Karpas-422 (cell line): ENCODE data around the gene SUMO2. TPM values are rescaled to one million over a fixed set of nuclear protein-coding genes. Genes with fewer than 3 reads are reported as not detected.
"Not testable (repeated sequence)": the region's sequence is repeated elsewhere in the genome, so short reads cannot be mapped to it uniquely, and the experiment has no call there.

Source experiments
- DNase-seq: peaks from one replicate; pipeline ENCODE4 v3.0.0-alpha.2; 2015
- H2AFZ ChIP-seq: fragments of 200-600 bp; sonication (generic); 2 replicates; pipeline ENCODE4 v1.6.1; 2014; ENCODE audit warnings: antibody characterized with exemption, low read length, mixed read lengths
- H3K27ac ChIP-seq: fragments of 200-600 bp; sonication (generic); 2 replicates; pipeline ENCODE4 v1.5.1; 2014; ENCODE audit warnings: mild to moderate bottlenecking, low read length, moderate library complexity
- H3K27me3 ChIP-seq: fragments of 200-600 bp; sonication (generic); 2 replicates; pipeline ENCODE4 v1.6.1; 2014; ENCODE audit warnings: low read length, mixed read lengths
- H3K36me3 ChIP-seq: fragments of 200-600 bp; sonication (generic); 2 replicates; pipeline ENCODE4 v1.6.1; 2014; ENCODE audit warnings: low read length, mixed read lengths; ENCODE audit not compliant: insufficient read depth
- H3K4me1 ChIP-seq: fragments of 200-600 bp; sonication (generic); 2 replicates; pipeline ENCODE4 v1.6.1; 2014; ENCODE audit warnings: mild to moderate bottlenecking, low read length, mixed read lengths
- H3K4me2 ChIP-seq: fragments of 200-600 bp; sonication (generic); 2 replicates; pipeline ENCODE4 v1.6.1; 2014; ENCODE audit warnings: low read length, low read depth, mild to moderate bottlenecking; ENCODE audit not compliant: poor library complexity, severe bottlenecking
- H3K4me3 ChIP-seq: fragments of 200-600 bp; sonication (generic); 2 replicates; pipeline ENCODE4 v1.5.1; 2014; ENCODE audit warnings: mild to moderate bottlenecking, antibody characterized with exemption, low read length, mixed read lengths
- H3K79me2 ChIP-seq: fragments of 200-600 bp; sonication (generic); 2 replicates; pipeline ENCODE4 v1.6.1; 2014; ENCODE audit warnings: mild to moderate bottlenecking, low read length, mixed read lengths
- H3K9ac ChIP-seq: fragments of 200-600 bp; sonication (generic); 2 replicates; pipeline ENCODE4 v1.6.0; 2014; ENCODE audit warnings: low read length
- H3K9me2 ChIP-seq: fragments of 200-600 bp; sonication (generic), shearing (Covaris generic); replicated peaks from 2 replicates; pipeline ENCODE4 v1.6.0; 2014; ENCODE audit warnings: mild to moderate bottlenecking, low read length, moderate library complexity; ENCODE audit not compliant: insufficient read depth
- H3K9me3 ChIP-seq: fragments of 300-700, 200-600 bp; sonication (generic); 2 replicates; pipeline ENCODE4 v1.6.1; 2014; ENCODE audit warnings: low read length, mixed read lengths
- H4K20me1 ChIP-seq: fragments of 200-600 bp; sonication (generic); 2 replicates; pipeline ENCODE4 v1.6.1; 2014; ENCODE audit warnings: mild to moderate bottlenecking, antibody characterized with exemption, low read length, low read depth; ENCODE audit not compliant: insufficient read depth
- total RNA-seq: library from RNA; depleted of rRNA; stranded (reverse); fragments of >200 nt; shearing (Covaris generic); gene quantifications from 2 replicates; pipeline ENCODE4 v1.2.3, GENCODE V29; 2014; ENCODE audit warnings: low replicate concordance

Gene SUMO2
- total RNA-seq, 1 experiment from 2014 or later, result 177 TPM

- not testable (repeated sequence) for H3K36me3 ChIP-seq, H2AFZ ChIP-seq, H3K4me3 ChIP-seq, H3K4me2 ChIP-seq, H3K4me1 ChIP-seq, H3K27ac ChIP-seq, DNase-seq, H3K27me3 ChIP-seq, H3K9me2 ChIP-seq, H4K20me1 ChIP-seq, H3K9ac ChIP-seq, H3K79me2 ChIP-seq, H3K9me3 ChIP-seq
These were observed 24.3 kb downstream of the SUMO2 start for GRCh38 chr17:75158480-75158879.

- Histone ChIP-seq H3K4me2 (peak overlapping the region; percentile 65), H3K36me3 (peaks cover 6% of the 10 kb centered on the region; the same call in 1 of the 2 replicates), H3K79me2 (peaks cover 41% of the 10 kb centered on the region), H3K27me3 (no peaks in the 10 kb centered on the region), H3K4me3 (peak overlapping the region; percentile 50), H2AFZ (peak overlapping the region; percentile 79; the same call in 1 of the 2 replicates), H3K9ac (peak overlapping the region; percentile 50), H3K9me3 (no peaks in the 10 kb centered on the region), H3K4me1 (peaks cover 23% of the 10 kb centered on the region), H4K20me1 (peaks cover 18% of the 10 kb centered on the region; the same call in 1 of the 2 replicates), H3K9me2 (no peaks in the 10 kb centered on the region), H3K27ac (peak overlapping the region; percentile 59)
- DNase-seq, result no peak
These were observed 27.6 kb downstream of the SUMO2 start for GRCh38 chr17:75155191-75155601.

GRCh38 chr17:75154195-75155106 lies 28.3 kb downstream of the SUMO2 start, which contains the start of gene JPT1:
Gene JPT1 (minus strand): TSS chr17:75154512. CDS start chr17:75154397, 115 bp downstream.
- Histone ChIP-seq H3K79me2 (peaks cover 48% of the 10 kb centered on the region), H3K27ac (peak within 1 kb of the TSS; percentile 59), H3K4me3 (peak within 1 kb of the TSS; percentile 90), H3K36me3 (peaks cover 6% of the 10 kb centered on the region; the same call in 1 of the 2 replicates), H3K9me2 (no peaks in the 10 kb centered on the region), H3K4me1 (peaks cover 23% of the 10 kb centered on the region), H3K9ac (peak within 1 kb of the TSS; percentile 97), H3K9me3 (no peaks in the 10 kb centered on the region), H4K20me1 (peaks cover 22% of the 10 kb centered on the region; the same call in 1 of the 2 replicates), H2AFZ (peak within 1 kb of the TSS; percentile 79), H3K27me3 (no peaks in the 10 kb centered on the region), H3K4me2 (peak within 1 kb of the TSS; percentile 95)
- DNase-seq, result peak; percentile 100

GRCh38 chr17:75153780-75154194 lies 29.0 kb downstream of the SUMO2 start:
- H3K36me3 ChIP-seq, result peaks cover 7% of the 10 kb centered on the region; the same call in 1 of the 2 replicates
- H3K9me3 ChIP-seq, result no peaks in the 10 kb centered on the region
- no peaks in the 10 kb centered on the region for H3K27me3 ChIP-seq
- DNase-seq, result peak; percentile 70
- H3K27ac ChIP-seq, result peak overlapping the region; percentile 51
- H3K4me2 ChIP-seq, result peak overlapping the region; percentile 95
- H3K79me2 ChIP-seq, result peaks cover 53% of the 10 kb centered on the region
- H3K4me1 ChIP-seq, result peaks cover 23% of the 10 kb centered on the region
- H3K9me2 ChIP-seq, result no peaks in the 10 kb centered on the region
- H3K9ac ChIP-seq, result peak overlapping the region; percentile 97
- peak overlapping the region; percentile 90 for H3K4me3 ChIP-seq
- H2AFZ ChIP-seq, result no peak overlapping the region
- H4K20me1 ChIP-seq, result peaks cover 22% of the 10 kb centered on the region; the same call in 1 of the 2 replicates

- Histone ChIP-seq H3K27ac (peak overlapping the region; percentile 51), H3K4me1 (peaks cover 23% of the 10 kb centered on the region), H3K36me3 (peaks cover 14% of the 10 kb centered on the region), H3K9me2 (no peaks in the 10 kb centered on the region), H3K79me2 (peaks cover 59% of the 10 kb centered on the region), H3K4me3 (peak overlapping the region; percentile 90), H3K4me2 (peak overlapping the region; percentile 95), H3K27me3 (no peaks in the 10 kb centered on the region), H3K9ac (peak overlapping the region; percentile 97), H4K20me1 (peaks cover 22% of the 10 kb centered on the region; the same call in 1 of the 2 replicates), H2AFZ (no peak overlapping the region), H3K9me3 (no peaks in the 10 kb centered on the region)
- peak; percentile 83 for DNase-seq
These were observed 29.6 kb downstream of the SUMO2 start for GRCh38 chr17:75152922-75153779.

GRCh38 chr17:75152523-75152921 lies 30.2 kb downstream of the SUMO2 start:
- Histone ChIP-seq H3K9ac (peak overlapping the region; percentile 97), H4K20me1 (peaks cover 22% of the 10 kb centered on the region; the same call in 1 of the 2 replicates), H3K4me1 (peaks cover 23% of the 10 kb centered on the region), H3K4me3 (peak overlapping the region; percentile 90), H3K79me2 (peaks cover 64% of the 10 kb centered on the region), H3K36me3 (peaks cover 20% of the 10 kb centered on the region), H3K9me2 (no peaks in the 10 kb centered on the region), H2AFZ (no peak overlapping the region), H3K9me3 (no peaks in the 10 kb centered on the region), H3K4me2 (peak overlapping the region; percentile 95), H3K27ac (peak overlapping the region; percentile 1; the same call in 1 of the 2 replicates), H3K27me3 (no peaks in the 10 kb centered on the region)
- no peak for DNase-seq

GRCh38 chr17:75151930-75152329 lies 30.8 kb downstream of the SUMO2 start:
- peak overlapping the region; percentile 95 for H3K4me2 ChIP-seq
- no peaks in the 10 kb centered on the region for H3K27me3 ChIP-seq
- peaks cover 26% of the 10 kb centered on the region for H3K36me3 ChIP-seq
- peaks cover 22% of the 10 kb centered on the region; the same call in 1 of the 2 replicates for H4K20me1 ChIP-seq
- H3K4me1 ChIP-seq, result peaks cover 23% of the 10 kb centered on the region
- peak overlapping the region; percentile 97; the same call in 1 of the 2 replicates for H3K9ac ChIP-seq
- peak overlapping the region; percentile 90 for H3K4me3 ChIP-seq
- peaks cover 68% of the 10 kb centered on the region for H3K79me2 ChIP-seq
- DNase-seq, result peak; percentile 62
- H3K9me3 ChIP-seq, result no peaks in the 10 kb centered on the region
- no peaks in the 10 kb centered on the region for H3K9me2 ChIP-seq
- H3K27ac ChIP-seq, result 0 out of 2 replicates have a peak overlapping the region, but pooled peaks have one; percentile 2
- H2AFZ ChIP-seq, result no peak overlapping the region
